ENCODE results near the gene SUSD5.

SUSD5 gene

GRCh38 chr3:33218446-33219174 is at the start of gene SUSD5:
SUSD5 (minus strand) TSS chr3:33218810; CDS start chr3:33218797, 13 bp downstream.
- DNase-seq = no peak

- no peak for DNase-seq
These were observed 41.5 kb upstream of the SUSD5 start for GRCh38 chr3:33260104-33260503.

GRCh38 chr3:33256249-33256648 is 37.6 kb upstream of the SUSD5 start:
- no peak for DNase-seq

- no peak for DNase-seq
These were observed 32.1 kb upstream of the SUSD5 start for GRCh38 chr3:33250712-33251111.

GRCh38 chr3:33246786-33247185 is 28.2 kb upstream of the SUSD5 start:
- DNase-seq = no peak

- no peak for DNase-seq
These were observed 21.7 kb upstream of the SUSD5 start for GRCh38 chr3:33240261-33240660.

GRCh38 chr3:33238923-33239322 is 20.3 kb upstream of the SUSD5 start:
- no peak for DNase-seq

- DNase-seq = no peak
These were observed 18.8 kb upstream of the SUSD5 start for GRCh38 chr3:33237439-33237838.

GRCh38 chr3:33236005-33236404 is 17.4 kb upstream of the SUSD5 start:
- no peak for DNase-seq

GRCh38 chr3:33233884-33234283 is 15.3 kb upstream of the SUSD5 start:
- DNase-seq = no peak

- DNase-seq = no peak
These were observed 13.3 kb upstream of the SUSD5 start for GRCh38 chr3:33231756-33232465.

GRCh38 chr3:33229947-33230346 is 11.3 kb upstream of the SUSD5 start:
- DNase-seq = no peak

GRCh38 chr3:33229066-33229465 is 10.5 kb upstream of the SUSD5 start:
- no peak for DNase-seq

- no peak for DNase-seq
These were observed 2.6 kb upstream of the SUSD5 start for GRCh38 chr3:33221241-33221640.

GRCh38 chr3:33219175-33219487 is 521 bp upstream of the SUSD5 start:
- DNase-seq = no peak

GRCh38 chr3:33217866-33218445 is 654 bp downstream of the SUSD5 start:
- no peak for DNase-seq

- DNase-seq = no peak
These were observed 2.9 kb downstream of the SUSD5 start for GRCh38 chr3:33215739-33216138.

GRCh38 chr3:33212406-33212805 is 6.2 kb downstream of the SUSD5 start:
- DNase-seq = no peak

GRCh38 chr3:33211444-33211843 is 7.2 kb downstream of the SUSD5 start:
- no peak for DNase-seq

GRCh38 chr3:33209357-33209756 is 9.3 kb downstream of the SUSD5 start:
- DNase-seq = no peak

GRCh38 chr3:33202711-33203457 is 15.7 kb downstream of the SUSD5 start:
- DNase-seq = no peak

- DNase-seq = no peak
These were observed 17.4 kb downstream of the SUSD5 start for GRCh38 chr3:33201195-33201594.

GRCh38 chr3:33196538-33196937 is 22.1 kb downstream of the SUSD5 start:
- no peak for DNase-seq

GRCh38 chr3:33194303-33194702 is 24.3 kb downstream of the SUSD5 start:
- DNase-seq = no peak
